G401 (cell line): ENCODE measurements around the gene KRT27. TPM values are rescaled to one million over a fixed set of nuclear protein-coding genes. Genes with fewer than 3 reads are reported as not detected.

Experiments
- DNase-seq: peaks from one replicate; pipeline ENCODE4 v3.0.0-alpha.2; 2015; ENCODE audit warnings: low spot score
- in situ Hi-C: cut with HindIII; loops from 2 replicates; pipeline ENCODE4 v1.10.0; 2016; ENCODE audit warnings: low sequenced_read_pairs, mixed read lengths
- total RNA-seq: library from RNA; depleted of rRNA; stranded (reverse); fragments of >200 nt; shearing (Covaris generic); gene quantifications from 2 replicates; pipeline ENCODE4 v1.2.3, GENCODE V29; 2014

KRT27 gene
- total RNA-seq, 1 experiment from 2014 or later: not detected

DNA sequence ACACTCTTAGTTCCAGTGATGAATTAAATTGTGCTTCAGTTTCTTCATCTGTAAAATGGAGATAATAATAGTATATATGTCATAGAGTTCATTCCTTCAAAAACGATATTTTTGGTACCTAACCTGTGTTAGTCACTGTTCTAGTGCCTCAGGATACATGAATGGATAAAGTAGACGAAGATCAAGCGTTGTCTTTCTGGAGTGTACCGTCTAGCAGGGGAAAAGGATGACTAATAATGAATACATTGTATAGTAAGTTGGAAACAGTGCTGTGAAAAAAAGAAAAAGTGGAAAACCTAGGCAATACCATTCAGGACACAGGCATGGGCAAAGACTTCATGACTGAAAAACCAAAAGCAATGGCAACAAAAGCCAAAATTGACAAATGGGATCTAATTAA is 31.5 kb upstream of the KRT27 start:
- DNase-seq: no peak
- in situ Hi-C loops: no loop called here

DNA sequence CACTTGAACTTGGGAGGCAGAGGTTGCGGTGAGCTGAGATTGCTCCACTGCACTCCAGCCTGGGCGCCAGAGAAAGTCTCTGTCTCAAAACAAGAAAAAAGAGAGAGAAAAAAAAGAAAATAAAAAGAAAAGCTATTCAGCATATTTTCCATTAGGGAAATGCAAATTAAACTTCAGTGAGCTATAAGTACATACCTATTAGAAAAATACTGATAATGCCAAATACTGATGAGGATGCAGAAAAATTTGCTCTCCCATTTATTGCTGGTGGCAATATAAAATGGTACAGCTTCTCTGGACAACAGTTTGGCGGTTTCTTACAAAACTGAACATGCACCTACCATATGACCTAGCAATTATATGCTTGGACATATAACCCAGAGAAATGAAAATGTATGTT is 30.3 kb upstream of the KRT27 start:
- in situ Hi-C loops: no loop called here
- DNase-seq: no peak

DNA sequence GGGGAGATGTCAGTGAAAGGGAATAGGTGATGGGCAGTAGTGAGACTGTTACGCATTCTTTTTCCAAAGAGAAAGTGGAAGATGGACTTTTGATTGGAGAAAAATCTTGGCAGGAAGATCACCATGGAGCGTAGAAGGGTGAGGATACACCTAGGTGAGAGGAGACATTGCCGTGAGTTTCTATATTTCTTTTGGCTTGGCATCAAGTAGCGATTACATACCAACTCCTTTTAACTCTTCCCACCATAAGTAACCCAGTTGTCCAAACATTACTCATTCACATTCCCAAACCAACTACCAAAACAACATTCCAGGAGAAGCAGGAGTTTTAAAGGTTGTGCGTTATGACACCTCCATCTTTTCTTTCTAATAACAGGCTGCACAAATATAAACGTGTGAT is 28.1 kb upstream of the KRT27 start:
- DNase-seq: no peak
- in situ Hi-C loops: no loop called here

DNA sequence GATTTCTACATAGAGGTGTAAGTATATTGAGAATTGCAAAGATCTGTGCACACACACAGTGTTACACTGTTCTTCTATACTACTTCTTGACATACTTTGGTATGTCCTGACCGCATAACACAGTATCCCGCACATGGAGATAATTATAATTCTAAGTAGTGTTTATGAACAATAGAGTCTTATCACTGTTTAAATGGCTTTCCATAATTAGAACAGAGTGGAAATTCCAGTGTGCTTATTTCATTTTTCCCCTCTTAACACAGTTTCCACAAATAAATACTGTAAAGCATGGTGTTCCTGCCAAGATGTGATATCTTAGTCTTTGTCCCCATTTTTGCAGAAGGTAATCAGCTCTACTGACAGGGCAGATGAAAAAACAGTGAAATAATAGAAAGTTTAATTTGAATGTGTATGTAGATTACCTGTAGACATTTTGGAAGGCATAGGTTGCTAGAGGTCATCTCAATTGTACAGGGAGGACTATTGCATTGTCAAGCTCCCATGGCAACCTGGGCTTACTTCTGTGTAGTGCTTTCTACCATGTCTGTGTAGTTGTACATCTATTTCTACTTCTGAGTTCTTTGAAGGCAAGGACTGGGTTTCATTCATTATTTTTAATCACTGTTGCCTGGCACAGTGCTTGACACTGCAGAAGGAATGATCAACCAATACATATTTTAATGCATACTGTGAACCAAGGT is 27.5 kb upstream of the KRT27 start:
- in situ Hi-C loops: no loop called here
- no peak for DNase-seq

DNA sequence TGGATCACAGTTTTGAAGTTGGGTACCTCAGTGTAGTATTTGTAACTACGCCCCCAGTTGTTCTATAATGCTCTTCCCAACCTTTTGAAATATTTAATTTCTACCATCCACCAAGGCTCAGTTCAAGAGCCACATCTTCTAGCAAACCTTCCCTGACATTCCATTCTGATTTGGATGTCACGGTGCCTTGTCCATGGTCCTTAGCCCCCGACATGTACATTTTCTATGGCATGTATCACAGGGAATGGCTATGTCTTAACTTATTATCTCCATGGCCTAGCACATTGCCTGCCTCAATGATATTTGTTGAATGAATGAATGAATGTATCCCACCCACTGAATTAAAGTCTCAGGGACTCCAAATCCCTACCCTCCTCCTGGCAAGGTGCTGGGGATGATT is 23.8 kb upstream of the KRT27 start:
- no peak for DNase-seq
- in situ Hi-C loops: no loop called here

DNA sequence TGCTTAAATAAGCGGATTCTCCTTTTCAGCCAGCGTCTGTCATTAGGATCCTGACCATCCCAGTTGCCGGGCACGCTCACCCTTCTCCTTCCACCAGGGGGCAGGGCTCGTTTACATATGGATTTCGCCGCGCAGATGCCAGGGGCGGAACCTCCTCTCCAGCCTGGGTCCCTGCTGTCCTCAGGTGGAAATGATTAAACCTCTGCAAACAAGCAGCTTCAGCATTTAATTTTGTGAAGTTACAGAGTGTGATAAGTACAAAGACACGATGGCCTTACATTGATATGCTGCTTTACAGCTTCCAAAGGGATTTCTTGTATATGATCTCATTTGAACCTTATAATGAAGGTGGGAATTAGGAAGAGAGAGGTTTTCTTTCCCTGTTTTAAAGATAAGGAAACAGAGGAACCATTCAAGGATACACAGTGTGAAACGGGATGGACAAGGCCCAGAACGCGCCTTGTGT is 21.3 kb upstream of the KRT27 start:
- in situ Hi-C loops: no loop called here
- peak; percentile 76 for DNase-seq

DNA sequence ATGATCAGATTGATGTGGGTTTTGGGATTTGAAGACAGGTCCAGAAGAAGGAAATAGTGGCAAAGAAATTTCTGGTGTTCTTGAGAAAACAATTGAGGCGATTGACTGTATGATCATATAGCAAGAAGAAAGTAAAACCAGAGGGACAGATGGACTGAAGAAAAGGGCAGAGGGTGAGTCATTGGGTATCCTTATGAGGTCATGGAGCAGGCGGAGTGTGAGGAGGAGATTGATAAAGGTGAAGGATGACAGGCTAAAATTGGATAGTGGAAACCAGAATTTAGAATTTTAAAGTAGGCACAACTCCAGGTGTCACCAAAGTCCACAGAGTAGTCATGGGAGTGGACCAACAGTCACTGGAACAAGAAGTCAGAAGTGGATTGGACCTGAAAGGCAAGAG is 18.8 kb upstream of the KRT27 start:
- in situ Hi-C loops: no loop called here
- DNase-seq: no peak

DNA sequence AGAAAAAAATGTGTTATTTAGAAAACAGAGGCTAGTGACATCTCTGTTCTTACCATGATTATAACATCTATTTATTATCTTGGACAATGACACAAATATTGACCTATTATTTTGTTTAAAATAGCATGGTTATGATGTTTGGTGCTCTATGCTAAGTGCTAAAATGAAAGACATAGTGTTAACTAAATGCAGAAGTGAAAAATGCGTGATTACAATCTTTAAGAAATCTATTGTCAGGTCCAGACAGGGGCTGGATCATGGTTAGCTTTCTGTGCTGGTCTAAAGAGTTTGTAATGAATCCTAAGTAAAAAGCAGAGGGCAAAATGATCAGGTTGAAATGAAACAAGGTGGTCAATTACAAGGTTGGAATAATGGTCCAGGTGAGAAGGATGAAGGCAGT is 18.0 kb upstream of the KRT27 start:
- DNase-seq: no peak
- in situ Hi-C loops: no loop called here

DNA sequence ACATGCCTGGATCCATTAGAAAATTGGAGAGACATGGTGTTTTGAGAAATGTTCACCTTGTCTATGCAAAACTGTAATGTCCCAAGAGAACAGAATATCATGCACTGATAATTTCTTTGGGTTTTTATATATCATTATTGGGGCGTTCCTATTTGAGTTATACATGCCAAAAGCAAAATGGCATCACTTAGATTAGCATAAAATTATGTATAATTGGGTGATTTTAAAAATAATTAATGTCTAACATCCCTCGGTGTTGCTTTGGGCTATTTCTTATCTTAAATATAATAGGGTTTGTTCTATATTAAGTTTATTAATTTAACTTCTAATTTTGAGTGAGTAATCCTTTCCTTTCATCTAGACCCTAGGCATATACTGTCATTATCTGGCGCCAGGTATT is 17.5 kb upstream of the KRT27 start, which contains the start of gene KRT28:
Gene KRT28, minus strand, starts transcription at position 101 of the 400 bp plus-strand sequence. Its CDS starts 66 bp downstream, at position 35.
- in situ Hi-C loops: no loop called here
- DNase-seq: no peak

DNA sequence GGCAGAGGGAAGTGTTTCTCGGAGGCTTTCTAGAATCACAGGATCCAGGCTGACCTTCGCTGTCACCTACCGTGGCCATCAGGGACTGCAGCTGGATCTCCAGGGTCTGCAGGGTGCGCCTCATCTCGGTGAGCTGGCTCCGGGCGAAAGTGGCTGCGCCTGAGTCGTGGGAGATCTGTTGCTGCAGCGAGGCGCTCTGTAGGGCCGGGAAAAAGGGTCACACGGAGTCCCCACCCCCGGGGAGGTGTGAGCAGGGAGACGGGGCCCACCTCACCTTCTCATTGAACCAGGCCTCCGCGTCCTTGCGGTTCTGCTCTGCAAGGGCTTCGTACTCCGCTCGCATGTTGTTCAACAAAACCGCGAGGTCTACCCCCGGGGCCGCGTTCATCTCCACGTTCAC is 14.5 kb upstream of the KRT27 start:
- no peak for DNase-seq
- in situ Hi-C loops: no loop called here

DNA sequence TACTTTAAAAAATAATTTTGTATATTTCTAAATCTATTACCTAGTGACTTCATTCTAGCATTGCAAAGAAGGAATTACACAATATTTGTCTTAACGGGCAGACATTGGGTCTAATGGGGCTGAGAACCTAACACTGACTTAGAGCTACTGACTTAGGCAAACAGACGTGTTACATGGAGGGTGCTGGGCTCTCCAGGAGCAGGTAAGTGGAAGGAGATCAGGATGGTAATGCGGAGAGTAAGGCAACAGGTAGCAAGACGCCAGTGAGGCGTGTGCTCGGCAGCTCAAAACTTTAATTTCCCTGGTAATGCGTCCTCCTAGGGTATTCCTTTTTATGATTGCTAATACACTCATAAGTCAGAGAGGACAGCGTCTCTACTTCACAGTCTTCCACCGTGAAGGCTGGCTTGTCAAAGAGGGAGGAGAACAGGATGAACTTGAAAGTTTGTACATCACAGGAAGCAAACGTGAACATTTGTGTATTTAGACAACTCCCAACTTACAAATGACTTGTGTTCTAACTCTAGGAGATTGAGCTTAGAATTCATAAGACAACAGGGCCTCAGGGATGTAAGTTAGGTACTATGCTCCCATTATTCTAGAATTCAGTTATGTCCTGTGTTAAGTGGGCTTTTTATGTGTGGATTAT is 12.8 kb upstream of the KRT27 start:
- in situ Hi-C loops: no loop called here
- DNase-seq: no peak

DNA sequence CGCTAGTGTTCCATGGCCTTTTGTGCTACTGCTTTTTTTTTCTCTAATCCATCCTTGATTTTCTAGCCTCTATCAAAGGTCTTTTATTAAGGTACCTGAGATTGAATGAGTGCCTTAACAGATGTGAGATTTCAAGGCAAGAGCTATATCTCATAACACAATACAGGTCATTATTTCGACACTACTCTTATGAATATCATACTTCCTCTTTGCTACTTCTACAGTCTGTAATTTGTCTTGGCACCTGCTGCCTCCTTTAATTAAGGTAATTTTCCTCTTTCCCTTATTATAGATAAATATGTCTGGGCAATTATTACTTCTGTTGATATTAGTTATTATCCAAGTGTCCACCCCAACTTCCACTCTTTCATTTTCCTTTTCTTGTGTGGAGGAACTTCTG is 12.1 kb upstream of the KRT27 start:
- no peak for DNase-seq
- in situ Hi-C loops: no loop called here

DNA sequence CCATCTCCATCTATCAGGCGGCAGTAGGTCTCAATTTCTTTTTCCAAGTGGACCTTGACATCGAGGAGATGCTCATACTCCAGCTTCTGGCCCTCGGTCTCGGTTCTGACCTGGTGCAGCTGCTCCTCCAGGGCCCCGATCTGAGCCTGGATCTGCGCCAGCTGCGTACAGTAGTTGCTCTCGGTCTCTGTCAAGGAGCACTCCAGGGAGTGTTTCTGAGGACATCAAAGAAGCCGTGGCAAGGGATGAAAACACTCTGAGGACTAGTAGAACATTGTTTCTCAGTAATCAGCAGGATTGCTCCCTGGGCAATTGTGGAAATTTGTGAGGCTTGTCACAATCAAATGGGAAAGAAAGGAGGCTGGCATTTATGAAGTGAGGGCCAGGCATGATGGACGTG is 11.5 kb upstream of the KRT27 start:
- in situ Hi-C loops: no loop called here
- no peak for DNase-seq

DNA sequence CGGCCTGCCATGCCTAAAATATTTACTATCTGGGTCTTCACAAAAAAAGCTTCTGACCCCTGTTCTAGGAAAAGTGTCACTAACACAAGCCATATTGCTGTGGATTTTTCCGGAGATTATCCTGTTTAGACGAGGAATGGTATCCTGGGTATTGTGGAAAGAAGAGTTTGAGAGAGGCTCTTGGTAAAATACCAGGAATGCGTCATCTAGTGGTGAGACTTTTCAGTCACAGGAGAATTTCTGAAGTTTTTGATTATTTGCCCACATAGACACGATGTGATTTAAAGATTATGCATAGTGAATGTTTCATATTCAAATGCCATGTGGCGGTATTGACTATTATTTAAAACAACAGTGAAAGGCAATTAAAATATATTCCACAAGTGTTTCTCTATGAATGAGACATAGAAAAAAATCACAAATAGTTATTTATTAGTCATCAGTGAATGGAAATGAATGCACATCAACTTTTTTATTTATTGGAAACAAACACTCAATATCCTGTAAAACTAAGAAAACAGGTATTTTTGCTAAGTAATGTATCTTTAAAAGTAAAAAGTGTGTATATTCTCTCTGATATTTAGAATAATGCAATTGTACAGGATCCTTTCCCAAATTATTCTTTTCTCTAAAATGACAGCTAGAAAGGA is 9.6 kb upstream of the KRT27 start:
- in situ Hi-C loops: no loop called here
- DNase-seq: peak; percentile 49

DNA sequence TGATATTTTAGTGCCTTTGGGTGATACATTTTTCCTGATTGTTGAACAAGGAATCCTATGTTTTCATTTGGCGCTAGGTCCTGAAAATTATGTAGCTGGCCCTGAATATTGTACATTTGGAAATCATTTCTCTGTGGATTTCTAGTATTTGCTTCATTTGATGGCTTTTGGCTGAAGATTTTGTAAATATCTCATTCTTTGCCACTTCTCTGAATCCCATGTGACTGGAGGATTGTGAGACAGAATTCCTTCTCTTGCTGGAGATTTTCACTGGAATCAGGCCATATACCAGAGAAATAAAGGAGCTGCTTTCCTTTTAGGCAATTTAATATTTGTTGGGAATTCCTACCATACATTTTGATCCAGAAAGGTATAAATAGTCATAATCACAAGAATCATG is 8.8 kb upstream of the KRT27 start:
- no peak for DNase-seq
- in situ Hi-C loops: no loop called here

DNA sequence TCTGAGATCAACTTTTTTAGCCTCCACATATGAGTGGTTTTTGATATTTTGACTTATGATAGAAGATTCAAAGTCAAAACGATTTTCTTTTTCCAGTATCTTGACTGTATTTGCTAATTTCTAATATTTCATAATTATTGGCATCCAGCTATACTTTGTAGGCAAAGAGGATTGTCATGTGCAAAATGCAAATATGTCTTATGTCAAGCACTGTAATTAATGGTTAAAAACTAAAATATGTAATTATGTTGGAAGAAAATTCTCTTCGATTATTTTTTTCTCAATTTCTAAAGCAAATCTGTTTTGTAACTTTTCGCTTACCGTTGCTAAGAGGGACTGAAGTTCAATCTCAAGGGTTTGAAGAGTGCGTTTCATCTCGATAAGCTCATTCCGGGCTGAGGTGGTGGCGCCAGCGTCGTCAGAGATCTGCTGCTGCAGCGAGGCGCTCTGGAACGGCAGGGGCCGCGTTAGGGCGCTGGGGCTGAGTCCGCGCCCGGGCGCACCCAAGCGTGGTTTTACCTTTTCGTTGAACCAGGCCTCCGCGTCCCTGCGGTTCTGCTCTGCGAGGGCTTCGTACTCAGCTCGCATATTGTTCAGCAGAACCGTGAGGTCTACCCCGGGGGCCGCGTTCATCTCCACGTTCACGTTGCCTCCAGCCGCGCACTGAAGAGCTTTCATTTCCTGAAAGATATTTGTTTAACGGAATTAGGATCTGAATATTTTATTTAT is 3.0 kb downstream of the KRT27 start:
- in situ Hi-C loops: no loop called here

DNA sequence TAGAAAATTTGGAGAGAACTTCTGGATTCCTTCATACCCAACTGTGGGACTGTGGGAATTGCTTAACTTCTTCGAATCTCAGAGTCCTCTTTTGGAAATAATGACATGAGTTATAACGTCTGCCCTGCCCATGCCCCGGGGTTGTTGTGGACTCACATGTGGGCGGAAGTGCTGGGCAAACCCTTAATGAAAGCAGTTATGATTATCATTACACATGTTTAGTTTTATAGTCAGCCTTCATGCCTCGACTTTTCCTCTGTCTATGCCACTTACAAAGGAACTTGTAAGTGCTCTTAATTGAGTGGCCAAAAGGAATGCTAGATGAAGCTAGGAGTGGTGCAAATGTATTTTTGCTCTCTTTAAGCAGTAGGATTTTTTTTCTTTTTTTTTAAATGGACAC is 3.9 kb downstream of the KRT27 start:
- in situ Hi-C loops: no loop called here

More for the DNA sequence above, 3.0 kb downstream of the KRT27 start:
- no peak for DNase-seq

DNA sequence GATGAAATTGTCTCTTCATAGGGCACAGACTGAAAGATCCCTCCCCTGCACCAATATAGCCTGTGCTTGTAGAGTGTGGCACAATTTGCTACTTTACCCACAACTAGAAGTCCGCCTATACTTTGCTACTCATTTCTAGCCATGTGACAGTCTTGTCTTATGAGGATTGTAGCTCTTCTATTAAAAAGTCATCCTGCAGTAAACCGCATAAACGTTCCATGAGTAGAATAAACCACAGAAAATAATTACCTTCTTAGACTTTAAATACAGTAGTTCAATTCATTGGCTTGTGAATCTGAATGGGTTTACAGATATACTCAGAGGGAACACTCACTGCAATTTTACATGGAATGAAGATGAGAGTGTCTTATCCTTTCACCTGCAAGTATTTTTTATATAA is 4.4 kb downstream of the KRT27 start:
- in situ Hi-C loops: no loop called here
- DNase-seq: no peak

More for the DNA sequence above, 3.9 kb downstream of the KRT27 start:
- DNase-seq: no peak

DNA sequence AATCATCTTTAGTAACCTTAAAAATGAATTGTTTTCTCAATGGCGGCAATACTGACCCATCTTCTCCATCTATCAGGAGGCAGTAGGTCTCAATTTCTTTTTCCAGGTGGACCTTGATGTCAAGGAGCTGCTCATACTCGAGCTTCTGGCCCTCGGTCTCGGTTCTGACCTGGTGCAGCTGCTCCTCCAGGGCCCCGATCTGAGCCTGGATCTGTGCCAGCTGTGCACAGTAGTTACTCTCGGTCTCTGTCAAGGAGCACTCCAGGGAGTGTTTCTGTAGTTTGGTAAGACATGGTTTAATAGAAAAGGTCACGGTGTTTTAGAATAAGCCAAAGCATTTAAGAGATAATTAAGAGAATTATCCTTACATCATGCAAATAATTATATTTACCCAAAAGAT is 4.9 kb downstream of the KRT27 start:
- no peak for DNase-seq
- in situ Hi-C loops: no loop called here

DNA sequence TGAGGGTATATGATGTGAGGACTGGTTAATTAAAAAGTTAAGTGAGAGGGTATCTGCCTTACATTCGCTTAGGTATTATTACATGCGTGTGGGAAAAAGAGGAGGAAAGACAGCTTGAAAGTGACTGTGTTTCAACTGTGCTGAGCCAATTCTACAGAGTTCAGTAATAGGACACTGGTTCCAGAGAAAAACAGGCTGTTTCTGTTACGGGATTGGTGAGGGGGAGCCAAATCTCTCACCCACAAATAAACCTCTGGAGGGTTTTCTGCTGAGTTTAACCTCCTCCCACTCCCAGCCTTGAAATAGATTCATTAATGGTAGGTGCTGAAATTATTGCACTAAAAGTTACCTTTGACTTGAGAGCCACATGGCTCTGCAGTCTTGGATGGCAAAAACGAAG is 6.4 kb downstream of the KRT27 start:
- in situ Hi-C loops: no loop called here
- DNase-seq: no peak
